ENCODE results near the gene NRG3.

DNA sequence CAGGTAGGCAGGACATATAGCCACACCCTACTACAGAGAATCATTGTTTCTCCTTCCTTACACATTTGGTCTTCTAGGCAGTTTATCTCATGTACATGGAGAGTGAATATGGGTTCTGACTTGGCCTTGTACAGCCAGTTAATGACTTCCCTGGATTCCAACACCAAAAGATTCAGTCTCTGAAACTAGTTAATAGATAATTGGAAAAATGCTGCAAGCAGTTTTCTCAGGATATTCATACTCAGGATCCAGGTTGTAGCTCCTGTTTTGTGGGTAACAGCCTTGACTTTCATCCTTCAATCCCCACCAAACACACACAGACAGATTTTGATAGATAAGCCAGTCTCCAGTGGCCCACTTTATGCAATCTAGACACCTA lies 690.2 kb downstream of the NRG3 start:
- TF ChIP-seq, protein P1, sequence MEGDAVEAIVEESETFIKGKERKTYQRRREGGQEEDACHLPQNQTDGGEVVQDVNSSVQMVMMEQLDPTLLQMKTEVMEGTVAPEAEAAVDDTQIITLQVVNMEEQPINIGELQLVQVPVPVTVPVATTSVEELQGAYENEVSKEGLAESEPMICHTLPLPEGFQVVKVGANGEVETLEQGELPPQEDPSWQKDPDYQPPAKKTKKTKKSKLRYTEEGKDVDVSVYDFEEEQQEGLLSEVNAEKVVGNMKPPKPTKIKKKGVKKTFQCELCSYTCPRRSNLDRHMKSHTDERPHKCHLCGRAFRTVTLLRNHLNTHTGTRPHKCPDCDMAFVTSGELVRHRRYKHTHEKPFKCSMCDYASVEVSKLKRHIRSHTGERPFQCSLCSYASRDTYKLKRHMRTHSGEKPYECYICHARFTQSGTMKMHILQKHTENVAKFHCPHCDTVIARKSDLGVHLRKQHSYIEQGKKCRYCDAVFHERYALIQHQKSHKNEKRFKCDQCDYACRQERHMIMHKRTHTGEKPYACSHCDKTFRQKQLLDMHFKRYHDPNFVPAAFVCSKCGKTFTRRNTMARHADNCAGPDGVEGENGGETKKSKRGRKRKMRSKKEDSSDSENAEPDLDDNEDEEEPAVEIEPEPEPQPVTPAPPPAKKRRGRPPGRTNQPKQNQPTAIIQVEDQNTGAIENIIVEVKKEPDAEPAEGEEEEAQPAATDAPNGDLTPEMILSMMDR (IDR thresholded peaks at IDR 0.05 in 2 of 3, conservative IDR thresholded peaks at IDR 0.05 in 1 of 3; ENCODE audit: borderline replicate concordance in 1 of 3, insufficient read depth in 1 of 3, low read depth in 2 of 3, low read length in 2 of 3) = no peak
- TF ChIP-seq POLR2AphosphoS5 (IDR thresholded peaks at IDR 0.05; ENCODE audit: low read depth, low read length) = no peak
- TF ChIP-seq SIN3A (IDR thresholded peaks at IDR 0.05; ENCODE audit: low read depth) = no peak
- TF ChIP-seq EZH2phosphoT487 (IDR thresholded peaks at IDR 0.05; ENCODE audit: borderline replicate concordance) = no peak
- TF ChIP-seq POLR2A (IDR thresholded peaks at IDR 0.05; ENCODE audit: borderline replicate concordance, extremely low read depth, insufficient read depth, insufficient read length) = no peak
- no peak for TF ChIP-seq EZH2 (IDR thresholded peaks at IDR 0.05)
- TF ChIP-seq, protein P2, sequence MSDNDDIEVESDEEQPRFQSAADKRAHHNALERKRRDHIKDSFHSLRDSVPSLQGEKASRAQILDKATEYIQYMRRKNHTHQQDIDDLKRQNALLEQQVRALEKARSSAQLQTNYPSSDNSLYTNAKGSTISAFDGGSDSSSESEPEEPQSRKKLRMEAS (IDR thresholded peaks at IDR 0.05) = no peak
- TF ChIP-seq CBX3 (IDR thresholded peaks at IDR 0.05; ENCODE audit: low read depth) = no peak
- no peak for TF ChIP-seq TCF7L2 (IDR thresholded peaks at IDR 0.05; ENCODE audit: borderline replicate concordance, extremely low read depth, insufficient read depth, insufficient read length)
- TF ChIP-seq SP1 (IDR thresholded peaks at IDR 0.05; ENCODE audit: low read depth) = no peak
- no peak for TF ChIP-seq EGR1 (IDR thresholded peaks at IDR 0.05; ENCODE audit: low read depth)
- TF ChIP-seq, protein P3, sequence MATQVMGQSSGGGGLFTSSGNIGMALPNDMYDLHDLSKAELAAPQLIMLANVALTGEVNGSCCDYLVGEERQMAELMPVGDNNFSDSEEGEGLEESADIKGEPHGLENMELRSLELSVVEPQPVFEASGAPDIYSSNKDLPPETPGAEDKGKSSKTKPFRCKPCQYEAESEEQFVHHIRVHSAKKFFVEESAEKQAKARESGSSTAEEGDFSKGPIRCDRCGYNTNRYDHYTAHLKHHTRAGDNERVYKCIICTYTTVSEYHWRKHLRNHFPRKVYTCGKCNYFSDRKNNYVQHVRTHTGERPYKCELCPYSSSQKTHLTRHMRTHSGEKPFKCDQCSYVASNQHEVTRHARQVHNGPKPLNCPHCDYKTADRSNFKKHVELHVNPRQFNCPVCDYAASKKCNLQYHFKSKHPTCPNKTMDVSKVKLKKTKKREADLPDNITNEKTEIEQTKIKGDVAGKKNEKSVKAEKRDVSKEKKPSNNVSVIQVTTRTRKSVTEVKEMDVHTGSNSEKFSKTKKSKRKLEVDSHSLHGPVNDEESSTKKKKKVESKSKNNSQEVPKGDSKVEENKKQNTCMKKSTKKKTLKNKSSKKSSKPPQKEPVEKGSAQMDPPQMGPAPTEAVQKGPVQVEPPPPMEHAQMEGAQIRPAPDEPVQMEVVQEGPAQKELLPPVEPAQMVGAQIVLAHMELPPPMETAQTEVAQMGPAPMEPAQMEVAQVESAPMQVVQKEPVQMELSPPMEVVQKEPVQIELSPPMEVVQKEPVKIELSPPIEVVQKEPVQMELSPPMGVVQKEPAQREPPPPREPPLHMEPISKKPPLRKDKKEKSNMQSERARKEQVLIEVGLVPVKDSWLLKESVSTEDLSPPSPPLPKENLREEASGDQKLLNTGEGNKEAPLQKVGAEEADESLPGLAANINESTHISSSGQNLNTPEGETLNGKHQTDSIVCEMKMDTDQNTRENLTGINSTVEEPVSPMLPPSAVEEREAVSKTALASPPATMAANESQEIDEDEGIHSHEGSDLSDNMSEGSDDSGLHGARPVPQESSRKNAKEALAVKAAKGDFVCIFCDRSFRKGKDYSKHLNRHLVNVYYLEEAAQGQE (IDR thresholded peaks at IDR 0.05; ENCODE audit: low read depth) = no peak
